NCI-H1105 (cell line): ENCODE measurements around the gene HARBI1.
"Not testable (repeated sequence)": the region's sequence is repeated elsewhere in the genome, so short reads cannot be mapped to it uniquely, and the experiment has no call there.

ENCODE experiments used
- DNase-seq: peaks from one replicate; lab custom pipeline; 2025; lab: John Stamatoyannopoulos, UW

Gene HARBI1

GRCh38 chr11:46594785-46595184 lies 22.2 kb downstream of the HARBI1 start:
- no peak for DNase-seq

- no peak for DNase-seq
These were observed 22.7 kb downstream of the HARBI1 start for GRCh38 chr11:46594374-46594700.

- DNase-seq: peak; percentile 92
These were observed 23.3 kb downstream of the HARBI1 start, which contains the start of gene AMBRA1 for GRCh38 chr11:46593550-46594373. TSS of gene AMBRA1 (minus strand) at chr11:46594023. CDS start at chr11:46548380, 45,643 bp downstream.

- DNase-seq: no peak
These were observed 26.1 kb downstream of the HARBI1 start for GRCh38 chr11:46590740-46591605.

- DNase-seq: no peak
These were observed 28.1 kb downstream of the HARBI1 start for GRCh38 chr11:46588915-46589314.

GRCh38 chr11:46588131-46588530 lies 28.9 kb downstream of the HARBI1 start:
- DNase-seq: no peak

GRCh38 chr11:46583513-46583912 lies 33.5 kb downstream of the HARBI1 start:
- DNase-seq: not testable (repeated sequence)

GRCh38 chr11:46582588-46582987 lies 34.4 kb downstream of the HARBI1 start:
- no peak for DNase-seq

GRCh38 chr11:46577058-46577457 lies 40.0 kb downstream of the HARBI1 start:
- DNase-seq: no peak

- no peak for DNase-seq
These were observed 42.4 kb downstream of the HARBI1 start for GRCh38 chr11:46574656-46575055.

- no peak for DNase-seq
These were observed 46.1 kb downstream of the HARBI1 start for GRCh38 chr11:46570790-46571398.

- DNase-seq: no peak
These were observed 51.7 kb downstream of the HARBI1 start for GRCh38 chr11:46565232-46565840.

GRCh38 chr11:46564459-46564858 lies 52.6 kb downstream of the HARBI1 start:
- DNase-seq: no peak

GRCh38 chr11:46562527-46562926 lies 54.5 kb downstream of the HARBI1 start:
- DNase-seq: no peak

- DNase-seq: no peak
These were observed 56.6 kb downstream of the HARBI1 start for GRCh38 chr11:46560300-46560991.

- DNase-seq: no peak
These were observed 57.2 kb downstream of the HARBI1 start for GRCh38 chr11:46559815-46560214.

- no peak for DNase-seq
These were observed 59.3 kb downstream of the HARBI1 start for GRCh38 chr11:46557684-46558151.

GRCh38 chr11:46555267-46556054 lies 61.6 kb downstream of the HARBI1 start:
- no peak for DNase-seq

GRCh38 chr11:46554213-46555147 lies 62.5 kb downstream of the HARBI1 start:
- DNase-seq: no peak
